CD14-positive monocyte (primary cell): Measurements from ENCODE around the gene MISP3. TPM values are rescaled to one million over a fixed set of nuclear protein-coding genes. Genes with fewer than 3 reads are reported as not detected.

Experiments used
- DNase-seq, 3 donors: peaks; one replicate each; pipeline ENCODE4 v3.0.0-alpha.2; 2011 to 2022
- H2AFZ ChIP-seq: 2 replicates; pipeline ENCODE4 v1.6.0; 2012; ENCODE audit warnings: mild to moderate bottlenecking, low read depth, low read length, inconsistent platforms; ENCODE audit not compliant: insufficient read depth, poor library complexity, severe bottlenecking
- H3K27ac ChIP-seq, 2 donors: 1 replicate in 1 of 2; 2 replicates in 1 of 2; pipeline ENCODE4 v1.5.1; 2012 to 2013; ENCODE audit warnings: low read length in 2 of 2, control low read depth in 1 of 2, inconsistent platforms in 1 of 2, low read depth in 1 of 2, mild to moderate bottlenecking in 1 of 2
- H3K27me3 ChIP-seq, 2 donors: one replicate each; pipeline versions ENCODE4 v1.6.0 to v1.6.1; 2011 to 2013; ENCODE audit warnings: low read length in 2 of 2; ENCODE audit not compliant: control insufficient read depth in 2 of 2, insufficient read depth in 2 of 2
- H3K36me3 ChIP-seq, 2 donors: replicated peaks in 1 of 2; 1 replicate in 1 of 2; 2 replicates in 1 of 2; pipeline versions ENCODE4 v1.5.1 to v1.6.1; 2012 to 2013; ENCODE audit warnings: low read length in 2 of 2, control low read depth in 1 of 2, inconsistent platforms in 1 of 2, mild to moderate bottlenecking in 1 of 2; ENCODE audit not compliant: insufficient read depth in 2 of 2, control insufficient read depth in 1 of 2
- H3K4me1 ChIP-seq, 2 donors: 1 replicate in 1 of 2; 2 replicates in 1 of 2; pipeline versions ENCODE4 v1.5.1 to v1.6.1; 2012 to 2013; ENCODE audit warnings: low read length in 2 of 2, control low read depth in 1 of 2, inconsistent platforms in 1 of 2, mild to moderate bottlenecking in 1 of 2, moderate library complexity in 1 of 2; ENCODE audit not compliant: insufficient read depth in 2 of 2, control insufficient read depth in 1 of 2
- H3K4me2 ChIP-seq: replicated peaks from 2 replicates; pipeline ENCODE3; 2012; ENCODE audit warnings: low read length, moderate library complexity, mild to moderate bottlenecking; ENCODE audit not compliant: poor library complexity, severe bottlenecking; ENCODE audit errors: extremely low read depth
- H3K4me3 ChIP-seq, 3 experiments: fragments of 200-600 bp in 1 of 3; sonication (generic) in 1 of 3; replicated peaks in 1 of 3; 1 replicate in 2 of 3; 2 replicates in 1 of 3; pipeline ENCODE4 v1.5.1; 2011 to 2013; ENCODE audit warnings: low read length in 3 of 3, mild to moderate bottlenecking in 3 of 3, control low read depth in 2 of 3, low read depth in 2 of 3, inconsistent platforms in 1 of 3, moderate library complexity in 1 of 3
- H3K79me2 ChIP-seq: 2 replicates; pipeline ENCODE4 v1.6.0; 2012; ENCODE audit warnings: mild to moderate bottlenecking, control low read depth, inconsistent platforms, low read length, moderate library complexity; ENCODE audit not compliant: insufficient read depth
- H3K9ac ChIP-seq: 2 replicates; pipeline ENCODE4 v1.6.0; 2017; ENCODE audit warnings: low read length, mild to moderate bottlenecking; ENCODE audit not compliant: insufficient read depth, poor library complexity, severe bottlenecking
- H3K9me3 ChIP-seq, 2 donors: replicated peaks in 1 of 2; 1 replicate in 1 of 2; 2 replicates in 1 of 2; pipeline versions ENCODE4 v1.5.1 to v1.6.1; 2012 to 2013; ENCODE audit warnings: low read length in 2 of 2, control low read depth in 1 of 2; ENCODE audit not compliant: control insufficient read depth in 1 of 2, insufficient read depth in 1 of 2
- H4K20me1 ChIP-seq: 2 replicates; pipeline ENCODE4 v1.6.0; 2012; ENCODE audit warnings: mild to moderate bottlenecking, low read length, control low read depth, moderate library complexity; ENCODE audit not compliant: insufficient read depth
- H3K27ac Mint-ChIP-seq, 7 donors: one replicate each; pipeline ENCODE4 v1.8.0; 2020; ENCODE audit warnings: mild to moderate bottlenecking in 7 of 7, mixed read lengths in 7 of 7, moderate library complexity in 6 of 7, inconsistent platforms in 2 of 7
- H3K27me3 Mint-ChIP-seq, 3 donors: one replicate each; pipeline ENCODE4 v1.8.0; 2021 to 2022; ENCODE audit warnings: low read depth in 3 of 3, mild to moderate bottlenecking in 3 of 3, mixed read lengths in 3 of 3, moderate library complexity in 3 of 3, inconsistent platforms in 1 of 3
- H3K36me3 Mint-ChIP-seq, 2 donors: one replicate each; pipeline ENCODE4 v1.8.0; 2020; ENCODE audit warnings: mixed read lengths in 2 of 2, inconsistent platforms in 1 of 2, mild to moderate bottlenecking in 1 of 2
- H3K4me1 Mint-ChIP-seq: one replicate; pipeline ENCODE4 v1.8.0; 2020; ENCODE audit warnings: mild to moderate bottlenecking, mixed read lengths
- H3K4me3 Mint-ChIP-seq, 2 donors: one replicate each; pipeline ENCODE4 v1.8.0; 2020; ENCODE audit warnings: mild to moderate bottlenecking in 2 of 2, mixed read lengths in 2 of 2, moderate library complexity in 1 of 2
- H3K9me3 Mint-ChIP-seq, 7 donors: one replicate each; pipeline ENCODE4 v1.8.0; 2020 to 2022; ENCODE audit warnings: mixed read lengths in 7 of 7, mild to moderate bottlenecking in 6 of 7, moderate library complexity in 6 of 7, inconsistent platforms in 2 of 7
- CTCF ChIP-seq: fragments of 200-600 bp; IDR thresholded peaks from one replicate; pipeline ENCODE4 v1.8.0; 2022; ENCODE audit warnings: antibody characterized with exemption, mild to moderate bottlenecking
- WGBS: methylation state at CpG from one replicate; pipeline ENCODE4 v1.1.5; 2013; ENCODE audit warnings: missing lambda C conversion rate; ENCODE audit not compliant: insufficient coverage; 5-methylcytosine and 5-hydroxymethylcytosine counted together
- intact Hi-C, 2 donors: fragments of 100-400 bp; cut with micrococcal nuclease; formaldehyde crosslinking; loops; one replicate each; pipeline versions ENCODE4 v1.15.0 to v1.15.1; 2023
- polyA plus RNA-seq, 3 donors: library from polyadenylated mRNA; depleted of rRNA in 1 of 3; unstranded in 2 of 3; stranded (reverse) in 1 of 3; fragments of 300-500 nt in 2 of 3; fragments of >200 nt in 1 of 3; fragmentation: Illumina TruSeq in 2 of 3; gene quantifications; 1 replicate in 2 of 3; 2 replicates in 1 of 3; pipeline ENCODE4 v1.2.3, GENCODE V29; 2012 to 2021

The MISP3 gene
- polyA plus RNA-seq, 3 donors: 0.42 to 0.77 (median 0.52) TPM

- no peak for TF ChIP-seq CTCF
- H3K36me3 Mint-ChIP-seq: peaks cover 49 to 95% of the 10 kb centered on the region in 2 donors
- Histone ChIP-seq H2AFZ (no peak overlapping the region), H3K79me2 (peaks cover 22% of the 10 kb centered on the region), H4K20me1 (peaks cover 96% of the 10 kb centered on the region), H3K36me3 (peaks cover 66 to 78% of the 10 kb centered on the region in 2 donors), H3K27me3 (no peaks in the 10 kb centered on the region), H3K4me1 (no peaks in the 10 kb centered on the region), H3K4me2 (no peak overlapping the region), H3K9me3 (no peaks in the 10 kb centered on the region), H3K27ac (no peak overlapping the region), H3K9ac (no peak overlapping the region), H3K4me3 (no peak overlapping the region)
- no peaks in the 10 kb centered on the region for H3K9me3 Mint-ChIP-seq
- intact Hi-C loops: no loop called here
- H3K4me1 Mint-ChIP-seq: peaks cover 1% of the 10 kb centered on the region
- no peak overlapping the region for H3K4me3 Mint-ChIP-seq
- H3K27me3 Mint-ChIP-seq: peaks cover 0 to 2% (median 0%) of the 10 kb centered on the region in 3 donors
- peak overlapping the region in 2 of 7 donors; percentile 48 to 54 for H3K27ac Mint-ChIP-seq
- WGBS: 93% methylated on average over 7 of the region's 8 CpGs
- DNase-seq: no peak
These were observed 33.1 kb downstream of the MISP3 start for GRCh38 chr19:14105680-14106079.

GRCh38 chr19:14106840-14107239 is 34.3 kb downstream of the MISP3 start:
- H3K4me1 ChIP-seq: peaks cover 0 to 3% of the 10 kb centered on the region in 2 donors
- H3K9ac ChIP-seq: no peak overlapping the region

More at GRCh38 chr19:14106840-14107239, 34.3 kb downstream of the MISP3 start:
- H3K79me2 ChIP-seq: peaks cover 34% of the 10 kb centered on the region
- peaks cover 0 to 2% (median 0%) of the 10 kb centered on the region in 3 donors for H3K27me3 Mint-ChIP-seq
- H3K27ac ChIP-seq: no peak overlapping the region
- no peak overlapping the region for H3K4me3 ChIP-seq
- no peak overlapping the region for H2AFZ ChIP-seq
- peaks cover 96% of the 10 kb centered on the region for H4K20me1 ChIP-seq
- no peak for TF ChIP-seq CTCF
- no peaks in the 10 kb centered on the region for H3K27me3 ChIP-seq
- H3K9me3 Mint-ChIP-seq: no peaks in the 10 kb centered on the region
- H3K4me1 Mint-ChIP-seq: peaks cover 4% of the 10 kb centered on the region
- intact Hi-C loops: no loop called here
- 95% methylated on average over 7 of the region's 16 CpGs for WGBS
- no peak overlapping the region for H3K27ac Mint-ChIP-seq
- H3K4me2 ChIP-seq: no peak overlapping the region
- H3K9me3 ChIP-seq: no peaks in the 10 kb centered on the region
- DNase-seq: no peak
- no peak overlapping the region for H3K4me3 Mint-ChIP-seq
- H3K36me3 ChIP-seq: peaks cover 57 to 74% of the 10 kb centered on the region in 2 donors
- peaks cover 42 to 94% of the 10 kb centered on the region in 2 donors for H3K36me3 Mint-ChIP-seq
